NCI-H226 (cell line): ENCODE measurements around the gene KRTAP5-8.
"Not testable (repeated sequence)": the region's sequence is repeated elsewhere in the genome, so short reads cannot be mapped to it uniquely, and the experiment has no call there.

Experiments used
- DNase-seq: peaks from one replicate; pipeline ENCODE4 v3.0.0-alpha.2; 2015

The KRTAP5-8 gene

GRCh38 chr11:71575723-71576424 lies 38.0 kb downstream of the KRTAP5-8 start:
- no peak for DNase-seq

- DNase-seq, result not testable (repeated sequence)
Measured at GRCh38 chr11:71576688-71577465, 39.1 kb downstream of the KRTAP5-8 start.

- DNase-seq, result no peak
Measured at GRCh38 chr11:71577469-71578004, 39.7 kb downstream of the KRTAP5-8 start.

DNA sequence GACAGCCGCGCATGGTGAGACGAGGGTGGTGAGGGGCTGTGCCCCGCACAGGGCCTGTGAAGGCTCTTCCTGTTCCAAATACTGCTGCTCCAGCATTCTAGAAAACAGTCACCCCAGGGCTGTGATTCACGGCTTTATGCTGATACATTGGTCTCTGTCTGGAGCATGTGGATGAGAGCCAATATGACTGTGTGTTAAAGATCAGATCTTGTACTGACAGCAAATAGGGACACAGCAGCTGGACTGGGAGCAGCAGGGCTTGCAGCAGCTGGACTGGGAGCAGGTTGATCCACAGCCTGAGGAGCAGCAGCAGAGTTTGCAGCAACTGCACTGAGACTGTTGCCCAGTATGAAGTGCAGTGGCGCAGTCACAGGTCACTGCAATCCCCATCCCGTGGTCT lies 41.7 kb downstream of the KRTAP5-8 start:
- DNase-seq, result not testable (repeated sequence)

- peak; percentile 50 for DNase-seq
Measured at GRCh38 chr11:71580057-71581003, 42.5 kb downstream of the KRTAP5-8 start.

- no peak for DNase-seq
Measured at GRCh38 chr11:71581826-71582225, 44.0 kb downstream of the KRTAP5-8 start.

- no peak for DNase-seq
Measured at GRCh38 chr11:71582309-71582895, 44.6 kb downstream of the KRTAP5-8 start, which contains the start of gene KRTAP5-11. Gene KRTAP5-11, minus strand, starts transcription at chr11:71582875. Its CDS starts 38 bp downstream, at chr11:71582837.

GRCh38 chr11:71582969-71583368 lies 45.1 kb downstream of the KRTAP5-8 start:
- DNase-seq, result not testable (repeated sequence)

DNA sequence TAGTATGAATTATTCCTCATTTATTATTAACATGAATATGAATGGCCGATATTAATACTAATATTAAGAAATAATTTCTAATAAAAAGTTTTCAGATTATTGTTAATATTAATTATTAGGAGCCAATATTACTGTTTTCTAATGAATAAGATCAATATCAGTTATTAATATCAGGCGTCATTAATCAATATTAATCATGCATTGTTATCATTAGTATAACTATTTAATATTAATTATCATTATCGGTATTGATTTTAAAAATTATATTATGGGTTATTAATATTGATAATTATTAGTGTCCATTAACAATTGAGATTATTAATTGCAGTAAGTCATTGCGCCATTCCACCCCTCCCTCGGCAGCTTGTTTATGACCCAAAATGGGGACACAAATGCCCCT lies 47.8 kb downstream of the KRTAP5-8 start:
- not testable (repeated sequence) for DNase-seq

GRCh38 chr11:71588314-71588713 lies 50.5 kb downstream of the KRTAP5-8 start:
- DNase-seq, result not testable (repeated sequence)
